GM10266 (cell line): ENCODE data around the gene CLK4.

Experiments used
- DNase-seq: peaks from one replicate; pipeline ENCODE4 v3.0.0; 2012; ENCODE audit errors: extremely low spot score
- TF ChIP-seq, protein P1 (sequence below): IDR thresholded peaks from 2 replicates; pipeline ENCODE4 v1.5.1; 2012; ENCODE audit warnings: mild to moderate bottlenecking, low read depth; ENCODE audit not compliant: control insufficient read depth, insufficient read depth; ENCODE audit errors: missing control alignments

The CLK4 gene

DNA sequence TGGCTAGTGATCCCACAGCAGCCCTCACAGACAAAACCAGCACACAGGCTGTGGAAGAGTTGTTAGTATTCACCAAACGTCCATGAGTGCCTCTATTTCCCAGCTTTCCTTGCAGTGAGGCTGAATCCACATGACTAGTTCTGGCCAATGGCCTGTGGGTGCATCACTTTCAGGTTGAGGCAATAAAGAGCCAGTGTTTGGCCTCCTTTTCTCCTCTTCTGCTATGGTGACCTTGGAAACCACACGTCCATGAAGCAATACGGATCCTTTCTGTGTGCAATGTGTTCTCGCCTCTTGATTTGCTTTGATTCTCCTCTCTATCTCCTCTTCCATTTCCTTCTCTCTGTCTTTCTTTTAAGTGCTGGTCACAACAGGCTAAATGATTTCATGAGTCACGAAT lies 23.4 kb upstream of the CLK4 start:
- TF ChIP-seq, protein P1, sequence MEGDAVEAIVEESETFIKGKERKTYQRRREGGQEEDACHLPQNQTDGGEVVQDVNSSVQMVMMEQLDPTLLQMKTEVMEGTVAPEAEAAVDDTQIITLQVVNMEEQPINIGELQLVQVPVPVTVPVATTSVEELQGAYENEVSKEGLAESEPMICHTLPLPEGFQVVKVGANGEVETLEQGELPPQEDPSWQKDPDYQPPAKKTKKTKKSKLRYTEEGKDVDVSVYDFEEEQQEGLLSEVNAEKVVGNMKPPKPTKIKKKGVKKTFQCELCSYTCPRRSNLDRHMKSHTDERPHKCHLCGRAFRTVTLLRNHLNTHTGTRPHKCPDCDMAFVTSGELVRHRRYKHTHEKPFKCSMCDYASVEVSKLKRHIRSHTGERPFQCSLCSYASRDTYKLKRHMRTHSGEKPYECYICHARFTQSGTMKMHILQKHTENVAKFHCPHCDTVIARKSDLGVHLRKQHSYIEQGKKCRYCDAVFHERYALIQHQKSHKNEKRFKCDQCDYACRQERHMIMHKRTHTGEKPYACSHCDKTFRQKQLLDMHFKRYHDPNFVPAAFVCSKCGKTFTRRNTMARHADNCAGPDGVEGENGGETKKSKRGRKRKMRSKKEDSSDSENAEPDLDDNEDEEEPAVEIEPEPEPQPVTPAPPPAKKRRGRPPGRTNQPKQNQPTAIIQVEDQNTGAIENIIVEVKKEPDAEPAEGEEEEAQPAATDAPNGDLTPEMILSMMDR: no peak
- no peak for DNase-seq

DNA sequence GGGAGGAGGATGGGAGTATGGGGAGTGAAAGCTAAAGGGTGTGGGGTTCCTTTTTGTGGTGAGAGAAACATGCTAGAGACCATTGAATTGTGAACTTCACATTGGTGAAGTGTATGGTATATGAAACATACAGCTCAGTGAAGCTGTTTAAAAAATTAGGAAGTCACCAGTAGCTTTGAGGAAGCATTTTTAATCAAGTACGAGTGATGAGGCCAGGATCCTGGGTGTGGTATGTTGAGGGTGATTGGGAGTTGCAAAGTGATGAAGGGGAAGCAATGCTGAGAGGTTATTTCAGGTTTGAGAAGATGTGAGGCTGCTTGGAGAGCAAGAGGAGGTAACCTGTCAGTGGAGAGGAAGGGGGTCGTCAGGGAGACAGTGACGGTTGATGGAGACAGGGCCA lies 22.7 kb upstream of the CLK4 start:
- no peak for DNase-seq
- TF ChIP-seq, protein P1: no peak

DNA sequence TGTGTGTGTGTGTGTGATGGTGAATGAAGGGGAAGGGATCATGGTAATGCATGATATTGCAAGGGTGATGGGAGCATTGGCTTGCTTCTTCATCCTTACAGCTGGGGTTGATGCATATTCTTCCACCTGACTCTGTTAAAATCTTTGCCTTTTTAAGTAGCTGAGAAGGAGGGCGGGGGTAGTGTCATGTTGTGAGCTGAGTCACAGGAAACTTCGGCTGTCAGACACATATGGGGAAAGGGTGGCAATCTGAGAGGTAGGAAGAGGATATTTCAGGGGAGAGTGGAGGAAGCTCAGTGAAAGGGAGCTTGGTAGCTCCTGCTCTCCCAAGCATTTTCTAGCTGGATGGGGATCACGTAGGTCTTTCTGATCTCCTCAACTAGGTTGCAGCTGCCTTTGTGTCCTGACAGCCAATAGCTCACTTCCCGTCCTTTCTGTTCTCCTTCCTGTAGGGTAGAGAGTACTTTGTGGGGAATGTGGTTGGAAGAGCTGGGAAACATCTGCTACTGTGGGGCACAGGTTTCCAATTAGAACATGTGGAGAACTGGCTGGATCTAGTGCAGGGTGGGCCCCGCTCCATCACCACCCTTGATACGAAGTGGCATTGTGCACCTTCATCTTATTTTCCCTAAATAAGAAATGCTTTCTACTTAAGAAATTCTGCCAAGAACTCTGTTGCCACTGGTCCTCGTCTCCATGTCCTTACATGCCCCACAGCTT lies 18.1 kb upstream of the CLK4 start:
- DNase-seq: no peak
- TF ChIP-seq, protein P1: no peak

DNA sequence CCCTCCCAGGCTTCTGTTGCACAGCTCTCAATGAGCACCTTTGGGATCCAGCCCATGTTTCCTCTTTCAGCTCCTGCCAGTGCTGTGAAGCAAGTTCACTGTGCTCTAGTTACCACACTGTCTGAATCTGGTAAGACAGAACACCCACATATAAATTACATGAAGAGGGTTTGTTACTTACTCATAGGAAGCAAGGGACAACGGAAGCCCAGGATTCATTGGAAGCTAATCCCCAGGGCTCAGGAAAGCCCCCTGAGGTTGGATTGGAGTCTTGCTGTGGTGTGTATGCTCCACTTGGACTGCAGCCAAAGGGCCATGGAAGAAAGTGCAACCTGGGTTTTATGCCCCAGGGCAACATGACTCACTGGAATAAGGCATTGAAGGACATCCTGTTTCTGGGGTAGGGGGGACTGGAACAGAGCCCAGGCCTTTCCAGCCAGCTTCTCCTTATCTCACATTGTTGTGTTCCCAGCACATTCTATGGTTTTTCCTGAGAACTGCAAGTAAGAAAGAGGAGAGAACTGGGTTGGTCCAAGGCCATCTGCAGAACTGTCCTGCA lies 15.6 kb upstream of the CLK4 start:
- TF ChIP-seq, protein P1: no peak
- DNase-seq: no peak

DNA sequence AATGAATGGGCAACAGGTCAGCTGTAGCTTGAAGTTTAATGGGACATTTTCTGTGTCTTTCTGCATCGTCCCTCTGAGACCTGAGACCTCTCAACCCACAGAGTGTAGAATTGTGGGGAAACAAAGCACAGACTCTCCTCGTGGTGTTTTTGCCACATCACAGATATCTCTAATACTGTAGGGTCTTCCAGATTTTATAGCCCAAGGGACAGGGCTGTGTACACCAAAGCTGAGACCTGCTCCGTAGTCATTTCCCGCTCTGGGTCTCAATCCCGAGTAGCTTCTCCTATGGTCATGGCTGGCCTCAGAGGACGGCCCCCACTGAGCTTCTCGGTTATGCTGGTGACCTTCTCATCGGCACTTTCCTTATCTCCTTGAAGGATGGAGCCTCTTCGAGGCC lies 14.9 kb upstream of the CLK4 start:
- no peak for DNase-seq
- TF ChIP-seq, protein P1: no peak

DNA sequence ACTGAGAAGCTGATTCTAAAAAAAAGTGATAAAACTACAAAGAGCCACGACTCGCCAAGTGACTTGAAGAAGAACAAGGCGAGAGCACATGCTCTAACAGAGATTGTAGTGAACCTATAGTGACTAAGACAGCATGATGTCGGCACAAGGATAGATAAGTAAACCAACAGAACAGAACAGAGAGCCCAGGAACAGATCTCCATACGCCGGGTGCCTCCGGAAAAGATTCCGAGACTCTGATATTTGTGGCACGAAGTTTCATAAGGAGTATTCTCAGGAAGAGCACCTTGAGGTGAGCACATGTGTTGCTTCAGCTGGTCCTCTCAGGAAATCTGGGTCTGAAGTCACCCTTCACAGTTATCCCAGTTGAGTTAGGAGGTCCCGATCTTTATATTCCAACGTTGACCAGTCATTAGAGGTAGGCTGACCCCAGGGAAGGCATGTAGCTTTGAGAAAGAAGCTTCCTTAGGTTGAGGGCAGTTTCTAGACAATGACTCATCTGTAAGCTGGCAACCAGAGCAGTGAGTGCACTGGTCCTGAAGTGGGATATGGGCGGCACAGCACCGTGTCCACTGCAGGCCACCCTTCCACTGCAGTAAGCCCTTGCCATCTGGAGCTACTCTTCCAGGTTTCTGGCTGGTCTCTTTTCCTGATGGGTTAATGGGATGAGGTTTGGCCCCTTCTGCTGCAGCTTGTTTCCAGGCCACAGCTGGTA lies 13.6 kb upstream of the CLK4 start:
- TF ChIP-seq, protein P1: no peak
- no peak for DNase-seq

DNA sequence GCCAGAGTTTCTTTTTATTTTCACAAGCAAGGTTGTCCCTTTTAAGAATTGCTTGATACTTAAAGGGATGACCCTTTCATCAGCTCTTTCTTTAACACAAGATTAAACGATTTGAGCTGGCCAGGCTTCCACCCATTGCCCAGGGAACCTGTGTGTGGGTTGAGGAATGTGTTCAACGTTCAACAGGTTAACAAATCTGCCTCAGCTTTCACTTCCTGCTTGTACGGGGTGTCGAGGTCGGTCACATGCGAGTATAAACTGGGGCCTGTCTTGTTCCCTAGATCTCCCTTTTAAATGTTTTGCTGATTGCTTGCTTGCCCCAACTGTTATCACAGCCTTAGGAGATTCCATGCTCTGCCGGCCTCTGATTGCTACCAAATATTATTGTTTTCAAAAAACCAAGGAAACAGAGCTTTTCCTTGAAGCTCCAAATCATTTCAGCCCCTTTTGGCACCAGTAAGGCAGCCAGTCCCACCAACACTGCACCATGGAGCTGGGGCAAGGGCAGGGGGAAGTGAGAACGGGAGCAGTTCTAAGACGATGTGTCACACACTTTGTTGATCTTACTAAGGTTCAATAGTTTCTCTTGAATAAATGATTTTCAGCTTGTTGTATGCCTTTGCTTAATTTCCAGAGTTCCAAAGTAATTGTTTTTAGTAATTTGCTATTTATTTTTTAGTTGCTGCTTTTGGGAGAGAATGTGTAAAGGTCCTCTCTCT lies 10.7 kb upstream of the CLK4 start:
- no peak for DNase-seq
- TF ChIP-seq, protein P1: no peak
